BE2C (cell line): ENCODE results near the gene FIGNL2.

Source experiments
- DNase-seq: peaks from one replicate; pipeline ENCODE4 v3.0.0-alpha.2; 2020
- H3K27me3 ChIP-seq: fragments of 250-450 bp; sonication (Bioruptor Pico); 2 replicates; pipeline ENCODE4 v1.5.1; 2020; ENCODE audit warnings: mild to moderate bottlenecking
- H3K36me3 ChIP-seq: fragments of 250-450 bp; sonication (Bioruptor Pico); 2 replicates; pipeline ENCODE4 v1.5.1; 2020; ENCODE audit warnings: mild to moderate bottlenecking
- H3K4me1 ChIP-seq: fragments of 250-450 bp; sonication (Bioruptor Pico); 2 replicates; pipeline ENCODE4 v1.5.1; 2020
- H3K4me3 ChIP-seq: 2 replicates; pipeline ENCODE4 v1.5.1; 2011; ENCODE audit warnings: low read depth, low read length
- H3K9me3 ChIP-seq: fragments of 250-450 bp; sonication (Bioruptor Pico); 2 replicates; pipeline ENCODE4 v1.5.1; 2020
- CTCF ChIP-seq: IDR thresholded peaks from 2 replicates; pipeline ENCODE4 v1.5.1; 2012; ENCODE audit warnings: mild to moderate bottlenecking, low read depth, low read length

The FIGNL2 gene

GRCh38 chr12:51840966-51841365, 7.6 kb downstream of the FIGNL2 start:
- no peak for TF ChIP-seq CTCF
- no peaks in the 10 kb centered on the region for H3K4me1 ChIP-seq
- H3K27me3 ChIP-seq, result no peaks in the 10 kb centered on the region
- no peaks in the 10 kb centered on the region for H3K36me3 ChIP-seq
- H3K4me3 ChIP-seq, result no peak overlapping the region
- no peaks in the 10 kb centered on the region for H3K9me3 ChIP-seq
- no peak for DNase-seq

- Histone ChIP-seq H3K9me3 (no peaks in the 10 kb centered on the region), H3K36me3 (no peaks in the 10 kb centered on the region), H3K27me3 (no peaks in the 10 kb centered on the region), H3K4me3 (no peak overlapping the region), H3K4me1 (no peaks in the 10 kb centered on the region)
- no peak for DNase-seq
- no peak for TF ChIP-seq CTCF
Observed at GRCh38 chr12:51839310-51839947, 9.1 kb downstream of the FIGNL2 start.

GRCh38 chr12:51838762-51839161, 9.8 kb downstream of the FIGNL2 start:
- no peak for DNase-seq
- no peaks in the 10 kb centered on the region for H3K4me1 ChIP-seq
- no peak overlapping the region for H3K4me3 ChIP-seq
- no peaks in the 10 kb centered on the region for H3K9me3 ChIP-seq
- H3K36me3 ChIP-seq, result no peaks in the 10 kb centered on the region
- TF ChIP-seq CTCF, result no peak
- no peaks in the 10 kb centered on the region for H3K27me3 ChIP-seq

- Histone ChIP-seq H3K4me1 (no peaks in the 10 kb centered on the region), H3K4me3 (no peak overlapping the region), H3K27me3 (no peaks in the 10 kb centered on the region), H3K36me3 (no peaks in the 10 kb centered on the region), H3K9me3 (no peaks in the 10 kb centered on the region)
- no peak for TF ChIP-seq CTCF
- no peak for DNase-seq
Observed at GRCh38 chr12:51838036-51838435, 10.5 kb downstream of the FIGNL2 start.

- Histone ChIP-seq H3K36me3 (no peaks in the 10 kb centered on the region), H3K27me3 (no peaks in the 10 kb centered on the region), H3K9me3 (no peaks in the 10 kb centered on the region), H3K4me1 (no peaks in the 10 kb centered on the region), H3K4me3 (no peak overlapping the region)
- no peak for TF ChIP-seq CTCF
- no peak for DNase-seq
Observed at GRCh38 chr12:51837286-51837685, 11.2 kb downstream of the FIGNL2 start.

- TF ChIP-seq CTCF, result no peak
- Histone ChIP-seq H3K4me1 (no peaks in the 10 kb centered on the region), H3K9me3 (no peaks in the 10 kb centered on the region), H3K36me3 (no peaks in the 10 kb centered on the region), H3K4me3 (no peak overlapping the region), H3K27me3 (no peaks in the 10 kb centered on the region)
- no peak for DNase-seq
Observed at GRCh38 chr12:51836827-51837173, 11.7 kb downstream of the FIGNL2 start.
